HEK293 (cell line): ENCODE data around the gene BCL2A1.

Experiments used
- HOXA7 ChIP-seq: sonication (generic); formaldehyde crosslinking; IDR thresholded peaks from 2 replicates; pipeline ENCODE4 v1.8.1; 2022; ENCODE audit warnings: missing genetic modification reagents, borderline replicate concordance
- MYNN ChIP-seq: fragments of 450-650 bp; formaldehyde crosslinking; IDR thresholded peaks from 2 replicates; pipeline ENCODE4 v1.5.1; 2016; ENCODE audit warnings: missing biosample characterization, missing genetic modification characterization, borderline replicate concordance
- SCRT1 ChIP-seq: fragments of 450-650 bp; formaldehyde crosslinking; IDR thresholded peaks from 2 replicates; pipeline ENCODE4 v1.5.1; 2016; ENCODE audit warnings: missing biosample characterization, missing genetic modification characterization, borderline replicate concordance
- YY1 ChIP-seq: fragments of 450-650 bp; formaldehyde crosslinking; IDR thresholded peaks from 2 replicates; pipeline ENCODE4 v1.5.1; 2018; ENCODE audit warnings: missing biosample characterization, missing genetic modification characterization
- ZNF23 ChIP-seq: fragments of 450-650 bp; formaldehyde crosslinking; IDR thresholded peaks from 2 replicates; pipeline ENCODE4 v1.5.1; 2016; ENCODE audit warnings: missing biosample characterization, missing genetic modification characterization, borderline replicate concordance
- ZNF302 ChIP-seq: fragments of 450-650 bp; formaldehyde crosslinking; IDR thresholded peaks from 2 replicates; pipeline ENCODE4 v1.5.1; 2016; ENCODE audit warnings: missing biosample characterization, missing genetic modification characterization, low read depth
- ZNF521 ChIP-seq: fragments of 450-650 bp; formaldehyde crosslinking; IDR thresholded peaks from 2 replicates; pipeline ENCODE4 v1.5.1; 2017; ENCODE audit warnings: missing biosample characterization, mild to moderate bottlenecking, missing genetic modification characterization
- ZNF558 ChIP-seq: fragments of 450-650 bp; formaldehyde crosslinking; IDR thresholded peaks from 2 replicates; pipeline ENCODE4 v1.5.1; 2016; ENCODE audit warnings: missing biosample characterization, missing genetic modification characterization
- ZNF843 ChIP-seq: fragments of 450-650 bp; formaldehyde crosslinking; IDR thresholded peaks from 2 replicates; pipeline ENCODE4 v1.5.1; 2016; ENCODE audit warnings: missing biosample characterization, missing genetic modification characterization
- TF ChIP-seq, protein P1 (sequence below): fragments of 450-650 bp; formaldehyde crosslinking; IDR thresholded peaks from 2 replicates; pipeline ENCODE4; 2016; ENCODE audit warnings: missing biosample characterization, missing genetic modification characterization
- TF ChIP-seq, protein P2 (sequence below): fragments of 450-650 bp; formaldehyde crosslinking; IDR thresholded peaks from 2 replicates; pipeline ENCODE4 v1.5.1; 2016; ENCODE audit warnings: missing biosample characterization, missing genetic modification characterization, low read depth
- TF ChIP-seq, protein P3 (sequence below): fragments of 450-650 bp; formaldehyde crosslinking; IDR thresholded peaks from 2 replicates; pipeline ENCODE4 v1.5.1; 2016; ENCODE audit warnings: missing biosample characterization, missing genetic modification characterization

DNA sequence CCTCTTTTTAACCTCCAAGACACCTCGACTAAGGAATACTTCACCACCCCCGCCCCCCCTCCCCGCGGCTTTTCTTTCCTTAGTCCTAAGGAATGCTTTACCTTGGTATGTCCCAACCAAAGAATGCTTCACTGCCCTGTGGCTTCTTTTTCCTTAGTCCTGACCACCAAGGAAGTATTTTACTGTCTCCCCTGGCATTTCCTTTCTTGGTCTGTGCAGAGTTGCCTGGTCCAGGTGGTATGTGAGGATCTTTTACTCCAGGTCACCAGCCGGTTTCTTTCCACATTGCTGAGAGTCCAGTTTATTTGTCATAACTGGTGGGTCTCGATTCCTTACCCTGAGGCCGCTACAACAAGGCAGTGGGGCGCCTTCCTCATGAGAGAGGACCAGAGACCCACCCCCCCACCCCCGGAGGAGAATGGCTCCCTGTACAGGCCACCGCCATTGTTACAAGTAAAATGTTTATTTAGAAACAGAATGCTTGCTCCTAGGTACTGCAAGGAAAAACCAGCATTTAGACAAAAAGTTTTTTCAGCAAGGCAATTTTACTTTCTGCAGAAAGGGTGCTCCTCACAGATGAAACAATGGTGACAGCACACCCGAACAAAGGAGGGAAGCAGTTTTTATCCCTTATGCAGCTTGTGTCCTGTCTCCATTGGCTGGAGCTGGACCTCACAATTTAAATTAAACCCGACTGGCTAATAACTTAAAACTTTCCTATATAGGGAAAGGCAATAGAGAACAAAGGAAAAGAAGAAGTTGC lies 51.1 kb downstream of the BCL2A1 start:
- TF ChIP-seq, protein P1, sequence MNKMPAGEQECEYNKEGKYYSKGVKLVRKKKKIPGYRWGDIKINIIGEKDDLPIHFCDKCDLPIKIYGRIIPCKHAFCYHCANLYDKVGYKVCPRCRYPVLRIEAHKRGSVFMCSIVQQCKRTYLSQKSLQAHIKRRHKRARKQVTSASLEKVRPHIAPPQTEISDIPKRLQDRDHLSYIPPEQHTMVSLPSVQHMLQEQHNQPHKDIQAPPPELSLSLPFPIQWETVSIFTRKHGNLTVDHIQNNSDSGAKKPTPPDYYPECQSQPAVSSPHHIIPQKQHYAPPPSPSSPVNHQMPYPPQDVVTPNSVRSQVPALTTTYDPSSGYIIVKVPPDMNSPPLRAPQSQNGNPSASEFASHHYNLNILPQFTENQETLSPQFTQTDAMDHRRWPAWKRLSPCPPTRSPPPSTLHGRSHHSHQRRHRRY (tag by site-specific recombination), result no peak
- TF ChIP-seq HOXA7 (CRISPR knock-in tag) (no peak), MYNN (no peak), ZNF558 (tag by site-specific recombination) (no peak), ZNF521 (tag by site-specific recombination) (no peak), ZNF302 (no peak), SCRT1 (tag by site-specific recombination) (no peak), ZNF23 (tag by site-specific recombination) (no peak), ZNF843 (tag by site-specific recombination) (no peak), YY1 (tag by site-specific recombination) (no peak)
- TF ChIP-seq, protein P2, sequence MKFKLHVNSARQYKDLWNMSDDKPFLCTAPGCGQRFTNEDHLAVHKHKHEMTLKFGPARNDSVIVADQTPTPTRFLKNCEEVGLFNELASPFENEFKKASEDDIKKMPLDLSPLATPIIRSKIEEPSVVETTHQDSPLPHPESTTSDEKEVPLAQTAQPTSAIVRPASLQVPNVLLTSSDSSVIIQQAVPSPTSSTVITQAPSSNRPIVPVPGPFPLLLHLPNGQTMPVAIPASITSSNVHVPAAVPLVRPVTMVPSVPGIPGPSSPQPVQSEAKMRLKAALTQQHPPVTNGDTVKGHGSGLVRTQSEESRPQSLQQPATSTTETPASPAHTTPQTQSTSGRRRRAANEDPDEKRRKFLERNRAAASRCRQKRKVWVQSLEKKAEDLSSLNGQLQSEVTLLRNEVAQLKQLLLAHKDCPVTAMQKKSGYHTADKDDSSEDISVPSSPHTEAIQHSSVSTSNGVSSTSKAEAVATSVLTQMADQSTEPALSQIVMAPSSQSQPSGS (tag by site-specific recombination), result no peak
- TF ChIP-seq, protein P3, sequence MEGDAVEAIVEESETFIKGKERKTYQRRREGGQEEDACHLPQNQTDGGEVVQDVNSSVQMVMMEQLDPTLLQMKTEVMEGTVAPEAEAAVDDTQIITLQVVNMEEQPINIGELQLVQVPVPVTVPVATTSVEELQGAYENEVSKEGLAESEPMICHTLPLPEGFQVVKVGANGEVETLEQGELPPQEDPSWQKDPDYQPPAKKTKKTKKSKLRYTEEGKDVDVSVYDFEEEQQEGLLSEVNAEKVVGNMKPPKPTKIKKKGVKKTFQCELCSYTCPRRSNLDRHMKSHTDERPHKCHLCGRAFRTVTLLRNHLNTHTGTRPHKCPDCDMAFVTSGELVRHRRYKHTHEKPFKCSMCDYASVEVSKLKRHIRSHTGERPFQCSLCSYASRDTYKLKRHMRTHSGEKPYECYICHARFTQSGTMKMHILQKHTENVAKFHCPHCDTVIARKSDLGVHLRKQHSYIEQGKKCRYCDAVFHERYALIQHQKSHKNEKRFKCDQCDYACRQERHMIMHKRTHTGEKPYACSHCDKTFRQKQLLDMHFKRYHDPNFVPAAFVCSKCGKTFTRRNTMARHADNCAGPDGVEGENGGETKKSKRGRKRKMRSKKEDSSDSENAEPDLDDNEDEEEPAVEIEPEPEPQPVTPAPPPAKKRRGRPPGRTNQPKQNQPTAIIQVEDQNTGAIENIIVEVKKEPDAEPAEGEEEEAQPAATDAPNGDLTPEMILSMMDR (tag by site-specific recombination), result no peak
